DOHH2 (cell line): ENCODE measurements around the gene NR2F1.

Experiments used
- H3F3A ChIP-seq: fragments of 200-600 bp; sonication (generic), shearing (Covaris generic); 2 replicates; pipeline ENCODE4 v1.6.0; 2016; ENCODE audit warnings: antibody characterized with exemption, mild to moderate bottlenecking; ENCODE audit not compliant: control insufficient read depth, insufficient read depth
- H3K27ac ChIP-seq: fragments of 200-600 bp; sonication (generic); 2 replicates; pipeline ENCODE4 v1.5.1; 2014; ENCODE audit warnings: low read depth, mild to moderate bottlenecking, low read length, moderate library complexity
- H3K27me3 ChIP-seq: fragments of 200-600 bp; sonication (generic); 2 replicates; pipeline ENCODE4 v1.6.1; 2014; ENCODE audit warnings: mild to moderate bottlenecking, low read length, mixed read lengths; ENCODE audit not compliant: control insufficient read depth
- H3K36me3 ChIP-seq: fragments of 200-600 bp; sonication (generic); 2 replicates; pipeline ENCODE4 v1.6.1; 2014; ENCODE audit warnings: mild to moderate bottlenecking, low read length, moderate library complexity, mixed read lengths; ENCODE audit not compliant: control insufficient read depth
- H3K4me1 ChIP-seq: fragments of 200-600 bp; sonication (generic); 2 replicates; pipeline ENCODE4 v1.6.1; 2014; ENCODE audit warnings: mild to moderate bottlenecking, low read length, mixed read lengths; ENCODE audit not compliant: control insufficient read depth
- H3K4me2 ChIP-seq: fragments of 200-600 bp; sonication (generic); 2 replicates; pipeline ENCODE4 v1.6.0; 2014; ENCODE audit warnings: mild to moderate bottlenecking, low read length, moderate library complexity
- H3K4me3 ChIP-seq: fragments of 200-600 bp; sonication (generic); 2 replicates; pipeline ENCODE4 v1.5.1; 2014; ENCODE audit warnings: mild to moderate bottlenecking, low read length, mixed read lengths
- H3K79me2 ChIP-seq: fragments of 200-600 bp; sonication (generic); 2 replicates; pipeline ENCODE4 v1.6.1; 2014; ENCODE audit warnings: mild to moderate bottlenecking, low read length, mixed read lengths; ENCODE audit not compliant: control insufficient read depth
- H3K9me2 ChIP-seq: fragments of 200-600 bp; sonication (generic); replicated peaks from 2 replicates; pipeline ENCODE4 v1.6.1; 2014; ENCODE audit warnings: mild to moderate bottlenecking, low read length, mixed read lengths; ENCODE audit not compliant: control insufficient read depth
- H3K9me3 ChIP-seq: fragments of 200-600 bp; sonication (generic); 2 replicates; pipeline ENCODE4 v1.6.1; 2014; ENCODE audit warnings: antibody characterized with exemption, low read length, mixed read lengths; ENCODE audit not compliant: control insufficient read depth, insufficient read depth
- H4K20me1 ChIP-seq: fragments of 200-600 bp; sonication (generic); 2 replicates; pipeline ENCODE4 v1.6.0; 2014; ENCODE audit warnings: low read depth, mild to moderate bottlenecking, antibody characterized with exemption, low read length, moderate library complexity; ENCODE audit not compliant: control insufficient read depth, insufficient read depth
- EZH2phosphoT487 ChIP-seq: fragments of 200-600 bp; sonication (generic); IDR thresholded peaks from 2 replicates; pipeline ENCODE4 v1.6.1; 2017; ENCODE audit warnings: borderline replicate concordance, mild to moderate bottlenecking, antibody characterized with exemption, low read length, moderate library complexity, mixed read lengths
- TF ChIP-seq, protein P1 (sequence below): fragments of 200-600 bp; sonication (generic); IDR thresholded peaks from one replicate; pipeline ENCODE4 v1.5.1; 2014; ENCODE audit warnings: antibody characterized with exemption, mild to moderate bottlenecking, low read depth, low read length; ENCODE audit not compliant: poor library complexity, severe bottlenecking

NR2F1 gene

GRCh38 chr5:93626801-93627200 is 43.8 kb downstream of the NR2F1 start:
- H3K9me2 ChIP-seq = no peaks in the 10 kb centered on the region
- no peaks in the 10 kb centered on the region for H3K36me3 ChIP-seq
- peaks cover 5% of the 10 kb centered on the region; the same call in 1 of the 2 replicates for H3K27me3 ChIP-seq
- peaks cover 3% of the 10 kb centered on the region for H3F3A ChIP-seq
- no peak overlapping the region for H3K4me3 ChIP-seq
- no peak overlapping the region for H3K27ac ChIP-seq
- no peaks in the 10 kb centered on the region for H3K4me1 ChIP-seq
- H3K4me2 ChIP-seq = no peak overlapping the region
- TF ChIP-seq, protein P1, sequence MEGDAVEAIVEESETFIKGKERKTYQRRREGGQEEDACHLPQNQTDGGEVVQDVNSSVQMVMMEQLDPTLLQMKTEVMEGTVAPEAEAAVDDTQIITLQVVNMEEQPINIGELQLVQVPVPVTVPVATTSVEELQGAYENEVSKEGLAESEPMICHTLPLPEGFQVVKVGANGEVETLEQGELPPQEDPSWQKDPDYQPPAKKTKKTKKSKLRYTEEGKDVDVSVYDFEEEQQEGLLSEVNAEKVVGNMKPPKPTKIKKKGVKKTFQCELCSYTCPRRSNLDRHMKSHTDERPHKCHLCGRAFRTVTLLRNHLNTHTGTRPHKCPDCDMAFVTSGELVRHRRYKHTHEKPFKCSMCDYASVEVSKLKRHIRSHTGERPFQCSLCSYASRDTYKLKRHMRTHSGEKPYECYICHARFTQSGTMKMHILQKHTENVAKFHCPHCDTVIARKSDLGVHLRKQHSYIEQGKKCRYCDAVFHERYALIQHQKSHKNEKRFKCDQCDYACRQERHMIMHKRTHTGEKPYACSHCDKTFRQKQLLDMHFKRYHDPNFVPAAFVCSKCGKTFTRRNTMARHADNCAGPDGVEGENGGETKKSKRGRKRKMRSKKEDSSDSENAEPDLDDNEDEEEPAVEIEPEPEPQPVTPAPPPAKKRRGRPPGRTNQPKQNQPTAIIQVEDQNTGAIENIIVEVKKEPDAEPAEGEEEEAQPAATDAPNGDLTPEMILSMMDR = no peak
- no peak for TF ChIP-seq EZH2phosphoT487
- no peaks in the 10 kb centered on the region for H3K9me3 ChIP-seq
- H3K79me2 ChIP-seq = no peaks in the 10 kb centered on the region
- H4K20me1 ChIP-seq = no peaks in the 10 kb centered on the region

DNA sequence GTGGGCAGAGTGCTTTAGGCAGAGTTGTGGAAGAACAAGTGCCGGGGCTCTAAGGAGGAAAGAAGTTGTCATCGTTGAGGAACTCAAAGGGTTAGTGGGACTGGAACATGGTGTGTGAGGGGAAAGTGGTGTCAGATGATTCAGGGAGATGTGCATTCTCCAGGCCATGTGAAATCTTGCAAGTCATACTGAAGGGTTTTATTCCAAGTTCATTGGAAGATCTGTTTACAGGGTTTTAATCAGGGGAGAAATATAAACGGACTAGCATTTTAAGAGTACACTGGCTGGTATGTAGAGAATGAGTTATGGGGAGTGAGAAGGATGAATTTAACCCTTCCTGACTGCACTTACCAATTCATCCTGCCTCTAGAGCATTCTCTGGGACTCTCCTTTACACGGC is 49.3 kb downstream of the NR2F1 start:
- no peaks in the 10 kb centered on the region for H3K4me1 ChIP-seq
- no peak overlapping the region for H3K27ac ChIP-seq
- no peaks in the 10 kb centered on the region for H3K27me3 ChIP-seq
- no peaks in the 10 kb centered on the region for H3F3A ChIP-seq
- TF ChIP-seq, protein P1 = no peak
- TF ChIP-seq EZH2phosphoT487 = no peak
- H4K20me1 ChIP-seq = no peaks in the 10 kb centered on the region
- no peak overlapping the region for H3K4me2 ChIP-seq
- no peaks in the 10 kb centered on the region for H3K79me2 ChIP-seq
- H3K4me3 ChIP-seq = no peak overlapping the region
- H3K9me2 ChIP-seq = no peaks in the 10 kb centered on the region
- no peaks in the 10 kb centered on the region for H3K9me3 ChIP-seq
- H3K36me3 ChIP-seq = no peaks in the 10 kb centered on the region

DNA sequence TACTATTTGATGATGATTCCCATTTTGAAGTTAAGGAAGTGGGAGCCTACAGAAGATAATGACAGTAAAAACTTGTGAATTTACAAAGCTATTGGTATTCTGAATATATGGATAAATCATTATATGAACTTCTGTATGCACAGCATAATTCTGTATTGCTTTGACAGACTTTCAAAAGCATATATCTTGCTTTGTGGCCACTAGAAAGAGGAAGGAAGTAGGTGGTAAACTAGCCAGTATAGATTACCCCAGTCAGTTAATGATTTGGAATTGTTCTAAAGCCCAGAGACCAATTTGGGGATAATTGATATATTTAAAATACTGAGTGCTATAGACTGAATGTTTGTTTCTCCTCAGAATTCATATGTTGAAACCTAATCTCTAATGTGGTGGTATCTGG is 53.0 kb downstream of the NR2F1 start:
- H3K9me3 ChIP-seq = no peaks in the 10 kb centered on the region
- H3K36me3 ChIP-seq = no peaks in the 10 kb centered on the region
- no peak for TF ChIP-seq EZH2phosphoT487
- TF ChIP-seq, protein P1 = no peak

DNA sequence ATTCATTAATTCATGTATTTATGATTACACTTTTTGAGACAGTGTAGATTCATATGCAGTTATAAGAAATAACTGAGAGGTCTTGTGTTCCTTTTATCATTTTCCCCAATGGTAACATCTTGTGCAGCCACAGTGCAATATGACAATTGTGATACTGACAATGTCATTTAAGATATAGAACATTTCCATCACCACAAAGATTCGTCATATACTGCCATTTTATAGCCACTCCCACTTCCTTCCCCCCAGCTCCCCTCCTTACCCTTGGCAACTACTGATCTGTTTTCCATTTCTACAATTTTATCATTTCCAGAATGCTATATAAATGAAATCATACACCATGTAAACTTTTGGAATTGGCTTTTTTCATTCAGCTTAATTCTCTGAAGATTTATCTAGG is 53.8 kb downstream of the NR2F1 start:
- H3K27me3 ChIP-seq = no peaks in the 10 kb centered on the region

More for the DNA sequence above, 53.0 kb downstream of the NR2F1 start:
- Histone ChIP-seq H3K27me3 (no peaks in the 10 kb centered on the region), H3K9me2 (no peaks in the 10 kb centered on the region), H3F3A (no peaks in the 10 kb centered on the region), H3K4me2 (no peak overlapping the region), H3K79me2 (no peaks in the 10 kb centered on the region), H3K27ac (no peak overlapping the region), H3K4me1 (no peaks in the 10 kb centered on the region), H3K4me3 (no peak overlapping the region), H4K20me1 (no peaks in the 10 kb centered on the region)

More for the DNA sequence above, 53.8 kb downstream of the NR2F1 start:
- H3K36me3 ChIP-seq = no peaks in the 10 kb centered on the region
- no peaks in the 10 kb centered on the region for H3K79me2 ChIP-seq
- TF ChIP-seq, protein P1 = no peak
- TF ChIP-seq EZH2phosphoT487 = no peak
- H4K20me1 ChIP-seq = no peaks in the 10 kb centered on the region
- no peak overlapping the region for H3K4me2 ChIP-seq
- no peak overlapping the region for H3K4me3 ChIP-seq
- H3F3A ChIP-seq = no peaks in the 10 kb centered on the region
- H3K9me3 ChIP-seq = no peaks in the 10 kb centered on the region
- no peaks in the 10 kb centered on the region for H3K4me1 ChIP-seq
- no peaks in the 10 kb centered on the region for H3K9me2 ChIP-seq
- no peak overlapping the region for H3K27ac ChIP-seq
